GM23248 (cell line): ENCODE data around the gene CTPS2.

Source experiments
- EZH2 ChIP-seq: fragments of 200-600 bp; sonication (generic); IDR thresholded peaks from 2 replicates; pipeline ENCODE4 v1.6.1; 2018; ENCODE audit warnings: antibody characterized with exemption, mild to moderate bottlenecking; ENCODE audit not compliant: insufficient read depth, poor library complexity, severe bottlenecking
- EZH2phosphoT487 ChIP-seq: fragments of 200-600 bp; sonication (generic); IDR thresholded peaks from 2 replicates; pipeline ENCODE4 v1.6.1; 2018; ENCODE audit warnings: antibody characterized with exemption, moderate library complexity, mild to moderate bottlenecking, low read depth; ENCODE audit not compliant: insufficient read depth

- TF ChIP-seq EZH2 (no peak), EZH2phosphoT487 (no peak)
These were observed 41.5 kb upstream of the CTPS2 start for GRCh38 chrX:16754019-16754418.
